HG02588 (cell line): ENCODE results near the gene C13orf46.
A peak's percentile ranks its signal among the peaks of the same experiment; 100 is the strongest.

Source experiments
- ATAC-seq: cut with Tn5 transposase; IDR thresholded peaks from one replicate; pipeline ENCODE4 v1.9.1; 2021; ENCODE audit warnings: mild to moderate bottlenecking, moderate library complexity; ENCODE audit not compliant: unreplicated experiment

The C13orf46 gene

DNA sequence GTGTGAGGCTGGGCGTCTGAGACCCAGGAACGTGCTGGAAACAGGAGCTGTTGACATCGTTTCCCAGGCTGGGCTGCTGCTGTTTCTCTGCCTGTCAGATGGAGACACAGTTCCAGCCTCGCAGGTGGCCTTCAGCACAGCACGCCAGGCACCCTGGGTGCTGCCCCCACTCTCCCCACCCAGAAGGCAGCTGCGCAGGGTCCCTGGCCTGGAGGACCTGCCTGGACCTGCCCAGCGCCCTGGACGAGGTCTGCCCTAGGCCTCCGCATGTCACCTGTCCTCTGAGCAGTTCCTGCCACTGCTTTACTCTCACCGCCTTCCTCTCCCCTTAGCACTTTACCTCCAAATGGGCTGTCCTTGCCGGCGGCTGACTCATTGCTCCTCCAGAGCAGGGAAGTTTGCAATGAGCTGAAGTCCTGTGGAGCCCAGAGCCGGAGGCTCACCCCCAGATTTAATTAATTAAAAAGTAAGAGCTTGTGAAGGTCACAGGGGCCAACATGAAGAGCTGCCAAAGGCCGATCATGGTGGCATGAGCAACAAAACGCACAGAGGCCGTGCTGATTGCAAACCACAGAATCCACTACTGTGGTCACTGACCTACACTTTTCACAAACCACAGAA is 32.2 kb downstream of the C13orf46 start:
- no peak for ATAC-seq

DNA sequence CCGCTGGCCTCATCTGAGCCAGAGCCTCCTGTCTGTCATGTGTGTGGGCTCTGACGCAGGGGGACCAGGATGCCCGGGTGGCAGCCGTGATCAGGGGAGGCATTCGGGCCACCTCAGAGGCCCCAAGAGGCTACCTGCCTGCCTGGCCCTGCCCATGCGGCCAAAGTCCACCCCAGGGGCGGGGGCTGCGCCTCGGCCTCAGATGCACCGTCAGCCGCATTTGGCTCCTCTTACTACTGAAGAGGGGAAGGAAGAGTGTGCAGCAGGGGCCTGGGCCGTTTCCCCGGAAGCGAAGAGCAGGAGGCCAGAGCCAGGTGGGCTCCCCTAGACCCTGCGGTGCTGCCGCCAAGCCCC is 34.0 kb downstream of the C13orf46 start:
- ATAC-seq = no peak

DNA sequence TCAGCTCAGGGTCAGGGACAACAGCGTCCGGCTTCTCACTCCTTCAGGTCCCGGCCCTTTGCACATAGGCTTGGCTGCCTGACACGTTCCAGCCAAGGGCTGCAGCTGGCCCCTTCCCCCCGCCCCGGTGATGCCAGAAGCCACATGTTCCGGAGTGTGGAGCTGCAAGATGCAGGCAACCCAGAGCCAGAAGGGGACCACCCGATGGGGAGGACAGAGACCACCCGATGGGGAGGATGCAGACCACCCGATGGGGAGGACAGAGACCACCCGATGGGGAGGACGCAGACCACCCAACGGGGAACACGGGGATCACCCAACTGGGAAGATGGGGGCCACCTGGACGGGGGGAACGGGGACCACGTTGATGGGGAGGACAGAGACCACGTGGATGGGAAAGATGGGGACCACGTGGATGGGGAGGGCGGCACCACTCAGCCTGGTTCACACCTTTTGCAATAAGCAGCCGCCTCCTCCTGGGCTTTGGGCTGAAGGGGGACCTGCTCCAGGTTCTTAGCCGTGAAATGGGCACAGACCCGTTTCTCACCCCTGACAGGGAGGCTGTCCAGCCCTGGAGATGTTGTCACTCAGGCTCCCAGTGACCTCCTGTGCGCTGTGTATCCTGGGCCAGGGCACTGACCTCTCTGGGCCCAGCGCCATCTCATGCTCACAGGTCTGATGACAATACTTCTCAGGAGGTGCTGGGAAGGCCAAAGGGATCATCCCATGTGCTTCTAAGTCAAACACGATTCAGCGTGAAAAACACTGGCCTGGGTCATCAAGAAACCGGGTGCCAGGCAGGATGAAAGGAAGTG is 34.5 kb downstream of the C13orf46 start:
- no peak for ATAC-seq

DNA sequence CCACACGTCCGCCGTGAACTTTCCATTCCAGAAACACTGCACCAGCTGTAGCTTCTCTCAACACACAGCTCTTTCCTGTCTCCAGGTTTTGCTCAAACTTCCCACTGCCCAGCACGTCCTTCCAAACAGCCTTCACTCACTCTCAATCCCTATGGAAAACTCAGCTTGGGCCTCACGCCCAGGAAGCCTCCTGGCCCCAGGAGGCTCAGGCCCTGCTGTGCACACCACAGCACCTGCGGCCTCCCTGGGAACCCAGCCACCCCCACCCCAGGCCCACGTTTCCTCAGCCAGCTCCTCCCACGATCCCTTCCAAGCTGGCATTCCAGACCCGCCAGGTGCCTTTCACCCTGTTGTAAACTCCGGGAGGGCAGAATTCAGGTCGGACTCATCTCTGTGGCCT is 35.2 kb downstream of the C13orf46 start:
- ATAC-seq = no peak

DNA sequence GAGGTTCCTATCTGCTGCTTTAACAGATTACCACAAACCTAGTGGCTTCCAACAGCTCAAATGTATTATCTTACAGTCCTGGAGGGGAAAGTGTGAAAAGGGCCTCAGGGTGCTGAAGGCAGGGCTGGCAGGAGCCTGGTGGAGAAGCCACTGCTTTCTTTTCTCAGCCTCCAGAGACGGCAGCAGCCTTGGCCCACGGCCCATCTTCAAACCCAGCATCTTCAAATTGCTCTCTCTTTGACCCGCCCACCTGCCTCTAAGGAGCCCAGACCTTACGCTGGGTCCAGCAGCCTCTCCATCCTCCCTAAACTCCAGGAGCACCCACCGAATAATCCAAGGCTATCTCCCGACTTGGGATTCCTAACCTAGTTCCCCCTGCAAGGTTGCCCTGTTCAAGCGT is 35.6 kb downstream of the C13orf46 start:
- ATAC-seq = no peak

DNA sequence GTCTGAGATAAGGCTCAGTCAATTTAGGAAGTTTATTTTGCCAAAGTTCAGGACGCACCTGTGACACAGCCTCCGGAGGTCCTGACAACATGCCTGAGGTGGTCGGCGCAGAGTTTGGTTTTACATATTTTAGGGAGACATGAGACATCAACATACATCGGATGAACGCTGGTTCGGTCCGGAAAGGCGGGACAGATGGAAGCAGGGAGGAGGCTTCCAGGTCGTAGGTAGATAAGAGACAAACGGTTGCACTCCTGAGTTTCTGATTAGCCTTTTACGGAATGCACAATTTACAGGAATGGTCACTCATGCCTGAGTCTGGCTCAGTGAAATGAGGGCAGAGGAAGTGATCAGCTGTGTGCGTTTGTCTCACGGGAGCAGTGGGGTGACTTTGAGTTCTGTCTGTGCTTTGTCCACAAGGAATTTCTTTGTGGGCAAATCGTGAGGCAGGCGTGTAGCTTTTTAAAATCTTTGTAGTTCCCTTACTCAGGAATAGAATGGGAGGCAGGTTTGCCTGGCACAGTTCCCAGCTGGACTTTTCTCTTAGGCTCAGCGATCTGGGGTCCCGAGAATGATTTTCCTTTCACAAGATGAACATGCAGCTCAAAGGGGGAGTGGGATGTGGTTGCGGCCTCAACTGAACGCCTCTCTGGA is 36.2 kb downstream of the C13orf46 start:
- ATAC-seq = no peak

DNA sequence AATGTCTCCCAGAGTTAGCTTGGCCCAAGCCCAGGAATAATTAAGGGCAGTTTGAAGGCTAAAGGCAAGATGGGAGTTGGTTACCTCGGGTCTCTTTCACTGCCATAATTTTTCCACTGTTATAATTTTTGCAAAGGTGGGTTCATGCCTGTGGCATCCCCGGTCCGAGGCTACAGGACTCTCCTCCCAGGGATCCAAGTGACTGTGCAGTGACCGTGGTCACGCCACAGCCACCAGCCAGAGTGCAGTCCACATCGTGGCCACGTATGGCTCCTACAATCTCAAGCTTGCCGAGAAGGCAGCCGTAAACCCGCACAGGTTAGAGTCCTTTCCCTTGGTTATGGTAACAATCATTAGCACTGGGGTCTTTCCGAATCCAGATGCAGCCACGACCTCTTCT is 36.8 kb downstream of the C13orf46 start:
- ATAC-seq = no peak

DNA sequence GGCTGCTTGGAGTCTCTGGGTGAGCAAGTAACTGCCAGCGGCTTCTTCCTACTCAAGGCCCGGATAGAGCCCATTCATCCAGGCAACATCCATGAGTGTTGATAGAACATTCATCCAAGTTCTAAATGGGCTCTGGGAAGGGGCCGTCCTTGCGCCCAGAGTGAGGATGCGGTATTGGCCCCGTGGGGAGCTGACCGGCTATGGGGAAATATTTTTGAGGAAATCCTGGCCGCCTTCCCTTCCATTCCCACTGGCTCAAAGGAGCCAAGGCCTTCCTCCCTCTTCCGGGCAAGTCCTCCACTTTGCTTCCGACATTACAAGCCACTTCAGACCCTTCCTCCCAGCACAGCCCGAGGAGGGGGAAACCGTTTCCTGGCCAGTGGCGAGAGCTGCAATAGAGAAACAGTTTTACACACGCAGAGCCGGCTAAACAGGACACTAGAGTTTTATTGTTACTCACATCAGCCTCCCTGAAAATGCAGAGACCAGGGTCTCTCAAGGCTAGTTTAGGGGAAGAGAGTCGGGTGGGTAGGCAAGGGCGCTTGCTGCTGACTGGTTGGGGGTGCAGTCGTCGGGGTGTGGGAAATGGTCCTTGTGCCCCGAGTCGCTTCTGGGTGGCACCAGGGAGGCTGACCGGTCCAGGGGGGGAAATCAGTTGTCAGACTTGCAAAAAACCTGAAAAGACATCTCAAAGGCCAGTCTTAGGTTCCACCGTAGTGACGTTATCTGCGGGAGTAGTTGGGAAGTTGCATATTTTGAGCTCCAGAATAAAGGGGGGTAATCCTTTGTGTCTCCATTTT is 37.5 kb downstream of the C13orf46 start:
- ATAC-seq = no peak

DNA sequence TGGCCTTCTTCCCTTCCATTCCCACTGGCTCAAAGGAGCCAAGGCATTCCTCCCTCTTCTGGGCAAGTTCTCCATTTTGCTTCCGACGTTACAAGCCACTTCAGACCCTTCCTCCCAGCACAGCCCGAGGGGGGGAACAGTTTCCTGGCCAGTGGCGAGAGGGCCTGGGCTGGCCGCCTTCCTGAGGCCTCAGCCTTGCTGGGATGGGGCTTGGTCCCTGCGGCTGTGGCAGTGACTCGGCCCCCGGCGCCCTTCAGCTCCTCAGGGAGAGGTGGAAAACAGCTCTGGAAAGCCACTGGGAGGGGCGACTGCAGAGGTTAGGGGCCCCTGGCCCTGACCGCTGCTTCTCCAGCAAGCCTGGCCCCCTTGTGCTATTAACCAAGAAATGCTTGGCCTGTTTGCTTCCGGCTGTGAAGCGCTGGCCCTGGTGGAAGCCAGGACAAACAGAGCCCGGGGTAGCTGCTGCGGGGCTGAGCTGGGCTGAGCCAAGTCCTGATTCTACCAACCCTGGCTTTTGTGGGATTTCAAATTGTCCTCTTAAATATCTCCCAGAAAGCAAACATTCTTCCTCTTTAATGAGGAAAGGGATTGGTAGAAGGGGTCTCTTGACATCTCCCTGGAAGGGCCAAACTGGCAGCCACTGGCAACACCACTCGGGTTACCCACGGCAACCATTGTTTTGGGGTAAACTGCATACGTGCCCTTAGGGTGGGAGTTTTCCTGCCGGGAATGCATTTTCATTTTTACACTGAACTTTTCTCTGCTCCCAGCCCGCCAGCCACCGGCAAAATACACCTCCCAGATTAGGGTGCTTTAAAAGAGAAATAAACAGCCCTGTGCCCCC is 38.7 kb downstream of the C13orf46 start:
- ATAC-seq = no peak

DNA sequence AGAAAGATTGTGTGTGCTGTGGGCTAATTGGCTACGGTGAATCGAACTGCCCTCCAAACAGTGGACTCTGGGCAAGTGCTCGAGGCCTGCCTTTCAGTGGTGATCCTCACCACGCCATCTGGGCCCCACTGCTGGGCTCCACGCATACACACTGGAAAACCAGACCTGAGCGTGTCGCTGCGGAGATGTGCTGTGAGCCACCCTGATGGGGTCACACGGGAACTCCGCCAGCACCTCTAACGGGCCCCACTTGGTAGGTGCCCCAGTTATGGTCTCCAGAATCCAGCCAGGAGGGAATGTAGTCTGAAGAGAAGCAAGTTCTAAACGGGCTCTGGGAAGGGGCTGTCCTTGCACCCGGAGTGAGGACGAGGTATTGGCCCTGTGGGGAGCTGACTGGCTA is 39.3 kb downstream of the C13orf46 start:
- no peak for ATAC-seq

DNA sequence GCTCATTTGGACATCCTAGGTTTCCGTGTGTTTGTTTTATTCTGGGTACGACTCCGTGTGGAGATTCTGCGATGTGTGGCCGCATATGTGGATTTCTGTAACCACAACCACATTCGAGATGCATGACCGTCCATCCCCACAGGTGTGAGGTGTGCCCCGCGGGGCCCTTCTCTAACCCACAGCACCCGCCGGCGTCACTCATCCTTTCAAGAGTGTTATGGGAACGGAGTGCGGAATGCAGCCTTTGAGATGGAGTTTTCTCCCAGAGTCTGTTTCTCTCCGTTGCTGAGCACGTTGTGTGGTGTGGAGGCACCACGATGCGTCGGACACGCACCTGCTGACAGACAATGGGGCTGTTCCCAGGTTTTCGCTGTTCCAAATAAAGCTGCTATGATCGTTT is 40.0 kb downstream of the C13orf46 start:
- no peak for ATAC-seq

DNA sequence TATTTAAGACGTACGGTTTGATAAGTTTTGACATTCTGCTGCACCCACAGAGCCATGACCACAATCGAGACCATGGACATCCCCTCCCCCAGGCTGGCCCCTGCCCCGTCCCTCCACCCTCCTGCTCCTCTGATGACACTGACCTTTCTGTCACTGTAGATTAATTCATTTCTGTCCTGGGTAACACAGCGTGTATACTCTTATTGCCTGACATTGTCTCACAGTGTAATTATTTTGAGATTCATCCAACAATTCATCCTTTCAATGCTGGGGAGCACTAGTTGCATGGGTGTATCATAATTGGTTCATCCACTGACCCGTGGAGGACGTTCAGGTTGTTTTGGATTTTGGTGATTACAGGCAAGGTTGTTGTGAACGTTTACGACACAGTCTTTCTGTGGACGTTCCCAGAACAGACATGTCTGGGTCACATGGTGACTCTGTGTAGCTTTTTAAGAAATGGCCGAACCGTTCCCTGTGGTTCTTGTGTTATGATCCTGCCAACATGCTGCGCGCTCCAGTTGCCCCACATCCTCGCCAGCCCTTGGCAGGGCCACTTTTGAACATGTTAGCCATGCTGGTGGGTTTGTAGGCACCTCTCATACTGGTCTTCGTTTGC is 41.9 kb downstream of the C13orf46 start:
- no peak for ATAC-seq

DNA sequence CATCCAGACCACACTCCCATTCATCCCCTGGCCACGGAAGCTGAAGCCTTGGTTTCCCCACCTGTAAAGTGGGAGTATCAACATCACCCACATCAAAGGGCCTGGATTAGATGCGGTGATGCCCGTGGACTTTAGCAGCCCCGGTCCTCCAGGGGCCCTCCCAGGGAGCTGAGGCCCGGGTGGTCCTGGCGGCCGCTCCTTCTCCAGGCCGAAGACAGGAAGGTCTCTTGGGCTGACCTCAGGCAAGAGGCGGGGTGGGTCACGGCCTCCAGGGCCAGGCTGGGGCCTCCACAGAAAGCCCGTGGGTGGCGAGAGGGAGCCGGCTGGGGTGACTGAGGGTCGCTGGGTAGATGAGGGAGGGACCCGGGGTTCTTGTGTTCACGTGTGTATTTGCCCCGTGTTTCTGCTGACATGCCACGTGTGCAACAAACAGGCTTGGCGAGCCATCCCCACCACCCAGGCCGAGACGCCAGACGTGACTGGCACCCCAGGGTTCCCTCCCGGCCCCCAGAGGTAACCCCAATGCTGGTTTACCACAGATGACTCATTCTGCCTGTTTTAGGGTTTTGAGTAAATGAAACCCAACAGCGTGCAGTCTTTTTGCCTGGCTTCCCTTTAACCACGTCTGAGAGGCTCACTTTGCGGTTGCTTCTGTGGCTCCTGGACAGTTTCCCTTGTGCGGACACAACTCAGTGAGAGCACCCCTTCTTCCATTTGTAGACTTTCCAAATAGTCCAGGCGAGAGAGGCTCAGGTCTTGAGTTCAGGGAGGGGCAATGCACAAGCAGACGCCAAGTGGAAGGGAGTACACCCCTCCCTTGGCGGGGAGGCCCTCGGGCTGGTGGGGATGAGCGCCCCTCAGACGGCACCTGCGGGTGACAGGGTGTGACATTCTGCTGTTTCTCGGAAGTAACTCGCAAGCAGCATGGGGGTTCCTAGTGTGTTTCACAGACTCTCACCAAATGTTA is 42.9 kb downstream of the C13orf46 start:
- ATAC-seq = peak; percentile 52

DNA sequence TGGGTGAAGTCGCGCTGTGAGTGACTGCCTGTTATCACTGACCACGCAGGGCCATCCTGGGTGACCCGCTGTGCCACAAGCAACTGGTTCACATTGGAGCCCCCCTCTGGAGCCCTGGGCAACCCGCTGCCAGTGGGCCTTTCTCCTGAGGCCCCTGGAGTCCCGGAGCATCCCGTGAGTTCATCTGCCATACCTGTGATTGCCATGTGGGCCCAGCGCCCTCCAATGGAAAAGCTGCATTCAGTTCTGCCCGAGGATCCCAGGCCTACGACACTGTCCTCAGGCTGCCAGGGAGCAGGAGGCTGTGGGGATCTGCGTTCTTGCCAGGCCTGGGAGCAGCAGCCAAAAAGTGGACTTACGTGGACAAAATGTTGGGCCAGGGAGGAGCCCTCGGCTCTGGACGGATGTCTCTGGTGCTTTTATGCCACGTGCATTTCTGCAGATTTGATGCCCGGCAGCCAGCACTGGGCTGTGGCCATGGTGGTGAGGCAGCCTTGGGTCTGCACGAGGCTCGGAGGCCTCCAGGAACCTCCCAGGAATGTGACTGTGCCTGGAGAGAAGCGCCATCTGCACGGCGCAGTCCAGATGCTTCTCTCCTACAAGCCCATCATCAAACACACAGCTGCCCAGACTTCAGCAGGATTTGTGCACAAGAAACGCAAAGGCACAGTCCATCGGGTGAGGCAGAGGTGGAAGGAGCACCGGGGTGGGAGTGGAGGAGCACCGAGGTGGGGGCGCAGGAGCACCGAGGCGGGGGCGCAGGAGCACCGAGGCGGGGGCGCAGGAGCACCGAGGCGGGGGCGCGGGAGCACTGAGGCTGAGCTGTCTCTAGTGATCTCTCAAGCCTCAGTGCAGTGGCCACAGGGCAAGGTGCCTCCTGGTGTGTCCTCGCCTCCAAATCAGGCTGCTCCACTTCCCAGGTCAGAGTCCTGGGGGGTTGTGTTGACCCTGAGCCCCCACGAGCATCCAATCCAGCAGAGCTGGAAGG is 44.0 kb downstream of the C13orf46 start:
- ATAC-seq = no peak

DNA sequence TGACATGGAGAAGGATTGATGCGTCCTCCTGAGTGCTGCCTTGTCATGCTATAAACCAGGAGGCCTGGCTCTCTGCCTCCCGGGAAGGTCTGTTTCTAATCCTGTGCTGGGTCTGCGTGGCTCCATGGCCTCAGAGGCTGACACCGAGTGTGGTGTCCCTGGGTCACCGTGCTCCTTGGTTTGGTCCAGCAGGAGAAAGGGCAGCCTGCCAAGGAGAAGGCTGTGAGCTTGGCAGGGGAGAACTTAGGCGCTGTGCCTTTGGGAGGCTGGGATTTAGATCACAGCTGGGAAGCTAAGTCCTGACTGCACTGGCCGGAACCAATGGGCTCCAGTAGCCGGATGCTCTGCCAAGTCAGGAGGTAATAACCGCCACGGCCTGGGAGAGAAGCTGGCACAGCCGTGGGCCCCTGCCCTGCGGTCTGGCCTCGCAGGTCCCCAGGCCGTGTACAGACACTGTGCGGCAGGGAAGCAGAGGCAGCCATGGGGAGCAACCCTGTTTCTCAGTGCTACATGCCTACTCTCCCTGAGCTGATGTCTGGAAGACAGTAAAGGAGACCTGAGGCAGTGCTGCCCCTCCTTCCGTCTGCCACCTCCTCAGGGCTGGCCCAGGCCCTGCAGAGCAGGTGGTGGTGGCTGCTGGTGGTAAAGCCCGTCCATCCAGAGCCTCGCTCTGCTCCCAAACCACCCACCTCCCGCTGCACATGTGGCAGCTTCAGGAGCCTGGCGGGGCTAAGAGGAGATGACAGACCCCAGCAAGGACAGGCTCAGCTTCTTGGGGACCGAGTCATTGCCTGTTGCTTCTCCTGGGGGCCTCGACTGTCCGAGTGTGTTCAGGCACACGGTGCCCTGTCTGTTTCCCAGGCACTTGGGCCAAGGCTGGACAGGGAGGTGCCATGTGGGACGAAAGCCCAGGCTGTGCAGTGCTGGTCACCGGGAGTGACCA is 44.9 kb downstream of the C13orf46 start:
- no peak for ATAC-seq
